DMS53 treated with DMSO at 0.1 percent for 48 hours (cell line): Measurements from ENCODE around the gene CCR4.
"Not testable (repeated sequence)": the region's sequence is repeated elsewhere in the genome, so short reads cannot be mapped to it uniquely, and the experiment has no call there.

Experiments
- DNase-seq: peaks from one replicate; lab custom pipeline; 2025; ENCODE audit not compliant: unreplicated experiment; lab: John Stamatoyannopoulos, UW

CCR4 gene

GRCh38 chr3:32951410-32951811, at the start of gene CCR4:
CCR4 (plus strand) TSS chr3:32951644; CDS start chr3:32953423, 1,779 bp downstream.
- DNase-seq = no peak

DNA sequence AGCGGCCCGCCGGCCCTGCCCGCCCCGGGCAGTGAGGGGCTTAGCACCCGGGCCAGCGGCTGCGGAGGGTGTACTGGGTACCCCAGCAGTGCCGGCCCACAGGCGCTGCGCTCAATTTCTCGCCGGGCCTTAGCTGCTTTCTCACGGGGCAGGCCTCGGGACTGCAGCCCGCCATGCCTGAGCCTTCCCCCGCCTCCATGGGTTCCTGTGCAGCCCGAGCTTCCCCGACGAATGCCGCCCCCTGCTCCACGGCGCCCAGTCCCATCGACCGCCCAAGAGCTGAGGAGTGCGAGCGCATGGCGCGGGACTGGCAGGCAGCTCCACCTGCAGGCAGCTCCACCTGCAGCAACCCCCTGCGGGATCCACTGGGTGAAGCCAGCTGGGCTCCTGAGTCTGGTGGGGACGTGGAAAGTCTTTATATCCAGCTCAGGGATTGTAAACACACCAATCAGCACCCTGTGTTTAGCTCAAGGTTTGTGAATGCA, 48.5 kb upstream of the CCR4 start:
- peak; percentile 4 for DNase-seq

- DNase-seq = no peak
These were observed 47.5 kb upstream of the CCR4 start for GRCh38 chr3:32903953-32904352.

DNA sequence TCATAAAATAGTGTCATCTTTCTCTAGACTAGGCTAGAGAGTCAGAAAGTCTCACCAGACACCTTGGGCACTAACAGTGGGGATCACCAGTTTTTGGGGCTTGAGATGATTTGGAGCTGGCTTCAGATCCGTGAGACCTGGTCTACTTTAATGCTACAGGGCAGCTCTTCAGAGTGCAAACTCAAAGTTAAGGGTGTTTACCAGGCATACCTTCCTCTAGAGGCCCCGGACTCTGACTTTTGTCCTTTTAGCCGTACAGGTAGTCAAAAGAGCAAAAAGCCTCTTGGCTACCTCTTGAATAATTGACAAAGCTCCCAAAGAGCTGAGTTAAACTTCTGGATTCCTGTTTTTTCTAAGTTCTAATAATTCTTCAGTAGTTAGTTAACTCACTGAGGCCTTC, 41.4 kb upstream of the CCR4 start:
- DNase-seq = no peak

GRCh38 chr3:32910954-32911353, 40.5 kb upstream of the CCR4 start:
- no peak for DNase-seq

DNA sequence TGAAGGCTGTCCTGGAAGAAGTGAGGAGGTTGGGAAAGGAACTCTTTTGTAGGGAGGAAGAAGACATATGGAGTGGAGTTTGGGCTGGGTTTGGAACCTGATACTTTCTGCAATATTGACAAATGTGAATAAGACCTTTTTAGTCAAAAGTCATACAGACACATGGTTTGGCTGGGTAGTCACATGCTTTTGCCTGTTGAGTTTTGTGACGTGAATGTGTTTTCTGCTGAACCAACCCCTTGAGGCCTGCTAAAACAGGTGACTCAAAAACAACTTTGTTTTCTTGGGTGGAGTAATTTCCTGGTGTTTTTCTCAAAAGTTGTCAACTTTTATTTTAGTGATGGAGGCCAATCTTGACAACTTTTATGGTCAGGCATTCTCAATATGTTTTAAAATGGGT, 39.4 kb upstream of the CCR4 start:
- DNase-seq = no peak

DNA sequence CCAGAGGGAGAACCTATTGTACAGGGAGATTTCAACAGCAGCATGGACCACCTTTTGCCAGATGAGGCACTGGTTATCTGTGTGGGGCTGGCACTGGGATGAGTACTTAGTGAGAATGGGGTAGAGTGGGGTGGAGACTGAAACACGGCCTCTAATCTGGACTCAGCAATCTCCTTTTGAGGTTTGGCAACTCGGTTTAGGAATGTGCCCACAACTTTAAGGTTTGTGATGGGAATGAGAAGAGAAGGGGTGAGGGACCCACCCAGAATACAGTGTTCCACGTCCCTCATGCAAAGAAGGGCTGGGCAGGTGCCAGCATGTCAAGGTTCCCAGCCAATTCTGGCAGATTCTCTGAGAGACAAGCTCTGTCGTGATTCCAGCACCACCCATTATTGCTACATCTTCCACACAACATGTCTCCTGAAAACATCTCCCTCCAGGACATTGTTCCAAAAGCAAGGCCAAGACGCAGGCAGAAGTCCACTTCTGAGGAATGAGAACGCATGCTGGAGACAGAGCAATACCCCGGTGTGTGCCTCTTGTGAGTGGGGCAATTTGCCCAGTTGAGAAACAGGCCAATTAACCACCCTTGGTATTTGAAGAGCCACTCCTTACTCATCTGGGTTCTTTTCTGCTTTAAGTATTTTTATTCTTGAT, 37.5 kb upstream of the CCR4 start:
- DNase-seq = no peak

- no peak for DNase-seq
These were observed 31.5 kb upstream of the CCR4 start for GRCh38 chr3:32919920-32920319.

- DNase-seq = no peak
These were observed 29.4 kb upstream of the CCR4 start for GRCh38 chr3:32922078-32922477.

GRCh38 chr3:32930161-32930560, 21.3 kb upstream of the CCR4 start:
- DNase-seq = no peak

DNA sequence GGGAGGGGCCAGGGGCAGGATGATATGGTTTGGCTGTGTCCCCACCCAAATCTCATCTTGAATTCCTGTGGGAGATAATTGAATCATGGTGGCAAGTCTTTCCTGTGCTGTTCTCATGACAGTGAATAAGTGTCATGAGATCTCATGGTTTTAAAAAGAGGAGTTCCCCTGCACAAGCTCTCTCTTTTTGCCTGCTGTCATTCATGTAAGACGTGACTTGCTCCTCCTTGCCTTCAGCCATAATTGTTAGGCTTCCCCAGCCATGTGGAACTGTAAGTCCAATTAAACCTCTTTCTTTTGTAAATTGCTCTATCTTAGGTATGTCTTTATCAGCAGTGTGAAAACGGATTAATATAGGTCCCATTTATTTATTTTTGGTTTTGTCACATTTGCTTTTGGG, 20.2 kb upstream of the CCR4 start:
- DNase-seq = not testable (repeated sequence)

DNA sequence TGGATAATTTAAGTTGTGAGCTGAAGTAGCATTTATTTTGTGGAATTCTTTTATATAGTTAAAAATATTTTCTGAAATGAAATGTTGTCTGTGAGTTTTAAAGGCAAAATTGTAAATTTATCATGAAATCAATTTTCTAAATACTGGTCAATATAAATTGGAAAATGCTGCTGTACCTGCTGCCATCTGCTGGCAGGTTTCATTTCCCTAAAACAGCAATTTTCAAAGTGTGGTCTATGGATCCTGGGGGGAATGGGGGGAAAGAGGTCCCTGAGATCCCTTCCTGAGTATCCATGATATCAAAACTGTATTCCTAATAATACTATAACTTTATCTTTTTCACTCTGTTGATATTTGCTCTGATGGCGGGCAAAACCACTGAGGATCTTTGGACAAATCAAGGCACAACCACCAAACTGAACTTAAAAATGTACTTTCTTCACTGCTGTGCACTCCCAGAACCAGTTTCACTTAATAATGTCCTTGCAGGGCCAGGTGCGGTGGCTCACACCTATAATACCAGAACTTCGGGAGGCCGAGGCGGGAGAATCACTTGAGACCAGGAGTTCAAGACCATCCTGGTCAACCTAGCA, 17.2 kb upstream of the CCR4 start:
- no peak for DNase-seq

- no peak for DNase-seq
These were observed 14.1 kb upstream of the CCR4 start for GRCh38 chr3:32937331-32937730.

GRCh38 chr3:32939531-32940284, 11.7 kb upstream of the CCR4 start:
- DNase-seq = not testable (repeated sequence)

DNA sequence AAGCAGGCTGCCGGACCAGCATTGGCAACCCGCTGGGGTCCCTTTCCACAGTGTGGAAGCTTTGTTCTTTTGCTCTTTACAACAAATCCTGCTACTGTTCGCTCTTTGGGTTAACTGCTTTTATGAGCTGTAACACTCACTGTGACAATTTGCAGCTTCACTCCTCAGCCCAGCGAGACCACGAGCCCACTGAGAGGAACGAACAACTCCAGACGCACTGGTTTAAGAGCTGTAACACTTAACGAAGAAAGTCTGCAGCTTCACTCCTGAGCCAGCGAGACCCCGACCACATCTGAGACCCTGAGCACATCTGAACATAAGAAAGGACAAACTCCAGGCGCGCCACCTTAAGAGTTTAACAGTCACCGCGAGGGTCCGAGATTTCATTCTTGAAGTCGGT, 10.7 kb upstream of the CCR4 start:
- DNase-seq = no peak

DNA sequence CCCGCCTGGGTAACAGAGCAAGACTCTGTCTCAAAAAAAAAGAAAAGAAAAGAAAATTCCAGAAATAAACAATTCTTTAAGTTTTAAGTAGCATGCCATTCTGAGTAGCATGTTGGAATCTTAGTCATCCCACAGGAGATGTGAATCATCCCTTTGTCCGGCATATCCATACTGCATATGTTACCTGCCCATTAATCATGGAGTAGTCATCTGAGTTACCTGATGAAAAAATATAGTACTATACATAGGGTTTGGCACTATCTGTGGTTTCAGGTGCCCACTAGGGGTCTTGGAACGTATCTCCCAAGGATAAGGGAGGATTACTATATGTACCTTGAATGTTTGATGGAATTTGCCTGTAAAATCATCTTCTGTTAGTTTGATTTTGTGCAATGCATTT, 6.3 kb upstream of the CCR4 start:
- DNase-seq = no peak

- DNase-seq = not testable (repeated sequence)
These were observed 5.8 kb upstream of the CCR4 start for GRCh38 chr3:32945598-32945997.

- no peak for DNase-seq
These were observed 4.3 kb upstream of the CCR4 start for GRCh38 chr3:32946973-32947788.

DNA sequence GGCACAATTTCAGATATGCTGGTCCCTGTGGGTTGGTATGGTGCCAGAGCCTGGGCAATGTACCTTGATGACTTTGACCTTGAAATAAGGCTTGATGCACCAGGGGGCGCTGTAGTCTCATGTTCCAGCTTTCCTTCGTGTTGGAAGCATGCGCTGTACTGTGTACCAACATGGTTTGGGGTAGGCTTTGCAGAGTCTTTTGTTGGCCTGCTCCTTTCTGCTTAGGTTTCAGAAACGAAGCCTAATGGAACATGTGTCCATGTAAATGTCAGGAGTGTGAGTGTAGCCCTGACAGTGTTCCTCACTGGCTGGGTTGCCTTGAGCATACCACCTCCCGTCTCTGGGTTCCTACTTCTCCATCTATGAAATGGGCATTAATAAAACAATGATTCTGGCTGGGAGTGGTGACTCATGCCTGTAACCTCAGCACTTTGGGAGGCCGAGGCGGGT, 3.6 kb upstream of the CCR4 start:
- peak; percentile 48 for DNase-seq

GRCh38 chr3:32948625-32949445, 2.6 kb upstream of the CCR4 start:
- peak; percentile 39 for DNase-seq
